Mesenchymal stem cell (in vitro differentiated cells and primary cell): Measurements from ENCODE around the gene SORBS1.

ENCODE experiments used
- DNase-seq: peaks from one replicate; pipeline ENCODE4 v3.0.0-alpha.2; 2013
- H2AFZ ChIP-seq: one replicate; pipeline ENCODE4 v1.6.1; 2013; ENCODE audit warnings: low read depth, mild to moderate bottlenecking, control low read depth, inconsistent platforms, low read length, moderate library complexity
- H2AK5ac ChIP-seq: 2 replicates; pipeline ENCODE4 v1.6.1; 2013; ENCODE audit warnings: low read length, moderate library complexity, mild to moderate bottlenecking, inconsistent platforms; ENCODE audit not compliant: severe bottlenecking
- H2BK120ac ChIP-seq: one replicate; pipeline ENCODE4 v1.6.1; 2013; ENCODE audit warnings: low read depth, mild to moderate bottlenecking, inconsistent platforms, low read length, moderate library complexity
- H2BK12ac ChIP-seq, 2 experiments: one replicate each; pipeline ENCODE4 v1.6.1; 2013; ENCODE audit warnings: inconsistent platforms in 2 of 2, low read length in 2 of 2, mild to moderate bottlenecking in 2 of 2, moderate library complexity in 2 of 2, control low read depth in 1 of 2
- H2BK15ac ChIP-seq: one replicate; pipeline ENCODE4 v1.6.1; 2013; ENCODE audit warnings: mild to moderate bottlenecking, low read depth, inconsistent platforms; ENCODE audit not compliant: poor library complexity, severe bottlenecking
- H2BK5ac ChIP-seq: 2 replicates; pipeline ENCODE4 v1.6.1; 2013; ENCODE audit warnings: low read depth, mild to moderate bottlenecking, low read length, control low read depth, inconsistent platforms; ENCODE audit not compliant: poor library complexity, severe bottlenecking
- H3K14ac ChIP-seq, 2 experiments: one replicate each; pipeline ENCODE4 v1.6.1; 2013; ENCODE audit warnings: inconsistent platforms in 2 of 2, low read length in 2 of 2, control low read depth in 1 of 2, mild to moderate bottlenecking in 1 of 2, moderate library complexity in 1 of 2
- H3K18ac ChIP-seq, 2 experiments: one replicate each; pipeline ENCODE4 v1.6.1; 2013; ENCODE audit warnings: inconsistent platforms in 2 of 2, low read length in 2 of 2, control low read depth in 1 of 2, low read depth in 1 of 2, mild to moderate bottlenecking in 1 of 2
- H3K23ac ChIP-seq, 2 experiments: one replicate each; pipeline ENCODE4 v1.6.1; 2013; ENCODE audit warnings: inconsistent platforms in 2 of 2, low read length in 2 of 2, mild to moderate bottlenecking in 2 of 2, moderate library complexity in 2 of 2, control low read depth in 1 of 2
- H3K27ac ChIP-seq: 2 replicates; pipeline ENCODE4 v1.5.1; 2013; ENCODE audit warnings: mild to moderate bottlenecking, moderate library complexity, low read length, control low read depth, inconsistent platforms; ENCODE audit not compliant: poor library complexity, severe bottlenecking
- H3K27me3 ChIP-seq, 2 experiments: 2 replicates each; pipeline versions ENCODE4 v1.6.1 to v1.7.0; 2013; ENCODE audit warnings: low read length in 2 of 2, mild to moderate bottlenecking in 2 of 2, moderate library complexity in 2 of 2, control low read depth in 1 of 2, inconsistent platforms in 1 of 2; ENCODE audit not compliant: control insufficient read depth in 1 of 2, insufficient read depth in 1 of 2
- H3K36me3 ChIP-seq, 2 experiments: 2 replicates each; pipeline versions ENCODE4 v1.6.1 to v1.7.0; 2013; ENCODE audit warnings: low read length in 2 of 2, control low read depth in 1 of 2, inconsistent platforms in 1 of 2, low read depth in 1 of 2, mild to moderate bottlenecking in 1 of 2; ENCODE audit not compliant: insufficient read depth in 2 of 2, control insufficient read depth in 1 of 2
- H3K4ac ChIP-seq, 2 experiments: one replicate each; pipeline ENCODE4 v1.6.1; 2013; ENCODE audit warnings: inconsistent platforms in 2 of 2, low read length in 2 of 2, mild to moderate bottlenecking in 2 of 2, moderate library complexity in 2 of 2, control low read depth in 1 of 2, low read depth in 1 of 2
- H3K4me1 ChIP-seq: 2 replicates; pipeline ENCODE4 v1.6.1; 2013; ENCODE audit warnings: low read depth, low read length, control low read depth; ENCODE audit not compliant: control insufficient read depth, insufficient read depth
- H3K4me2 ChIP-seq: 2 replicates; pipeline ENCODE4 v1.6.1; 2013; ENCODE audit warnings: low read length, mild to moderate bottlenecking, inconsistent platforms; ENCODE audit not compliant: poor library complexity, severe bottlenecking
- H3K4me3 ChIP-seq, 2 experiments: 2 replicates each; pipeline versions ENCODE4 v1.5.1 to v1.7.0; 2013; ENCODE audit warnings: low read length in 2 of 2, mild to moderate bottlenecking in 2 of 2, control low read depth in 1 of 2, low read depth in 1 of 2; ENCODE audit not compliant: insufficient read depth in 1 of 2
- H3K79me1 ChIP-seq: replicated peaks from 2 replicates; pipeline ENCODE4 v1.6.1; 2013; ENCODE audit warnings: mild to moderate bottlenecking, control low read depth, low read length, inconsistent platforms; ENCODE audit not compliant: poor library complexity, severe bottlenecking
- H3K9ac ChIP-seq: 2 replicates; pipeline ENCODE4 v1.7.0; 2013; ENCODE audit warnings: mild to moderate bottlenecking, low read length, moderate library complexity
- H3K9me3 ChIP-seq: 2 replicates; pipeline ENCODE4 v1.7.0; 2013; ENCODE audit warnings: mild to moderate bottlenecking, low read length; ENCODE audit not compliant: control insufficient read depth
- H4K8ac ChIP-seq: one replicate; pipeline ENCODE4 v1.6.1; 2013; ENCODE audit warnings: inconsistent platforms, mild to moderate bottlenecking, low read length, moderate library complexity
- H4K91ac ChIP-seq: one replicate; pipeline ENCODE4 v1.6.1; 2013; ENCODE audit warnings: mild to moderate bottlenecking, low read length, inconsistent platforms
- WGBS: methylation state at CpG from one replicate; pipeline ENCODE4 v1.1.7; 2013; ENCODE audit warnings: mixed read lengths; 5-methylcytosine and 5-hydroxymethylcytosine counted together

The SORBS1 gene

GRCh38 chr10:95392217-95392584 lies 169.0 kb downstream of the SORBS1 start:
- Histone ChIP-seq H3K4ac (no peak overlapping the region), H3K9ac (no peak overlapping the region), H2BK5ac (no peak overlapping the region), H3K36me3 (peaks cover 0 to 7% of the 10 kb centered on the region in 2 experiments), H3K27me3 (peaks cover 0 to 10% of the 10 kb centered on the region in 2 experiments), H2AFZ (no peak overlapping the region), H2BK12ac (no peak overlapping the region), H2AK5ac (no peak overlapping the region), H4K8ac (no peak overlapping the region), H3K79me1 (no peaks in the 10 kb centered on the region), H2BK120ac (no peak overlapping the region), H4K91ac (no peak overlapping the region), H2BK15ac (no peak overlapping the region), H3K4me3 (no peak overlapping the region), H3K9me3 (no peaks in the 10 kb centered on the region), H3K14ac (no peak overlapping the region), H3K27ac (no peak overlapping the region), H3K4me1 (peaks cover 2% of the 10 kb centered on the region), H3K18ac (no peak overlapping the region), H3K4me2 (no peak overlapping the region), H3K23ac (no peak overlapping the region)
- DNase-seq = no peak
- no CpG with 5 or more reads among the region's 3 CpGs for WGBS

- 34% methylated on average over 4 of the region's 4 CpGs for WGBS
- no peak overlapping the region for H3K4me3 ChIP-seq
- H3K14ac ChIP-seq = no peak overlapping the region
- peaks cover 0 to 10% of the 10 kb centered on the region in 2 experiments for H3K27me3 ChIP-seq
- peak; percentile 48 for DNase-seq
- no peak overlapping the region for H4K91ac ChIP-seq
- H2BK120ac ChIP-seq = no peak overlapping the region
- no peak overlapping the region for H2BK12ac ChIP-seq
- H2AK5ac ChIP-seq = no peak overlapping the region
- H3K27ac ChIP-seq = no peak overlapping the region
- no peak overlapping the region for H2AFZ ChIP-seq
- no peak overlapping the region for H3K4ac ChIP-seq
- no peaks in the 10 kb centered on the region for H3K9me3 ChIP-seq
- H3K4me2 ChIP-seq = no peak overlapping the region
- H4K8ac ChIP-seq = no peak overlapping the region
- H2BK15ac ChIP-seq = no peak overlapping the region
- no peak overlapping the region for H3K23ac ChIP-seq
- no peaks in the 10 kb centered on the region for H3K79me1 ChIP-seq
- H3K18ac ChIP-seq = no peak overlapping the region
- H2BK5ac ChIP-seq = no peak overlapping the region
- peaks cover 2% of the 10 kb centered on the region for H3K4me1 ChIP-seq
- H3K36me3 ChIP-seq = peaks cover 0 to 4% of the 10 kb centered on the region in 2 experiments
- H3K9ac ChIP-seq = no peak overlapping the region
Measured at GRCh38 chr10:95391581-95392216, 169.5 kb downstream of the SORBS1 start.

GRCh38 chr10:95391164-95391563 lies 170.0 kb downstream of the SORBS1 start:
- 67% methylated on average over 1 of the region's 1 CpG for WGBS

GRCh38 chr10:95389982-95390381 lies 171.2 kb downstream of the SORBS1 start:
- 90% methylated on average over 4 of the region's 4 CpGs for WGBS
- H3K9me3 ChIP-seq = no peaks in the 10 kb centered on the region
- H2AK5ac ChIP-seq = no peak overlapping the region
- no peak overlapping the region for H3K23ac ChIP-seq
- H2AFZ ChIP-seq = no peak overlapping the region
- no peak overlapping the region for H3K4me3 ChIP-seq
- H3K14ac ChIP-seq = peak overlapping the region in 1 of 2 experiments; percentile 18
- no peak overlapping the region for H4K8ac ChIP-seq
- no peak overlapping the region for H2BK15ac ChIP-seq
- no peak overlapping the region for H3K18ac ChIP-seq
- H3K9ac ChIP-seq = no peak overlapping the region
- no peak for DNase-seq
- H2BK12ac ChIP-seq = no peak overlapping the region
- H3K4ac ChIP-seq = no peak overlapping the region
- H3K27ac ChIP-seq = no peak overlapping the region
- H3K4me1 ChIP-seq = no peaks in the 10 kb centered on the region
- H2BK5ac ChIP-seq = no peak overlapping the region
- H3K4me2 ChIP-seq = no peak overlapping the region
- H3K36me3 ChIP-seq = no peaks in the 10 kb centered on the region
- peaks cover 0 to 10% of the 10 kb centered on the region in 2 experiments for H3K27me3 ChIP-seq
- H2BK120ac ChIP-seq = no peak overlapping the region
- H3K79me1 ChIP-seq = no peaks in the 10 kb centered on the region
- no peak overlapping the region for H4K91ac ChIP-seq

More at GRCh38 chr10:95391164-95391563, 170.0 kb downstream of the SORBS1 start:
- no peak overlapping the region for H4K8ac ChIP-seq
- H2BK15ac ChIP-seq = no peak overlapping the region
- peaks cover 0 to 10% of the 10 kb centered on the region in 2 experiments for H3K27me3 ChIP-seq
- no peak overlapping the region for H4K91ac ChIP-seq
- no peaks in the 10 kb centered on the region for H3K9me3 ChIP-seq
- H3K4ac ChIP-seq = no peak overlapping the region
- no peak overlapping the region for H3K4me3 ChIP-seq
- no peak overlapping the region for H3K23ac ChIP-seq
- H3K4me1 ChIP-seq = peaks cover 2% of the 10 kb centered on the region
- peaks cover 0 to 4% of the 10 kb centered on the region in 2 experiments for H3K36me3 ChIP-seq
- H2BK120ac ChIP-seq = no peak overlapping the region
- H3K79me1 ChIP-seq = no peaks in the 10 kb centered on the region
- H2AFZ ChIP-seq = no peak overlapping the region
- DNase-seq = no peak
- H3K4me2 ChIP-seq = no peak overlapping the region
- no peak overlapping the region for H2BK12ac ChIP-seq
- H2BK5ac ChIP-seq = no peak overlapping the region
- no peak overlapping the region for H3K27ac ChIP-seq
- no peak overlapping the region for H3K18ac ChIP-seq
- H2AK5ac ChIP-seq = no peak overlapping the region
- H3K14ac ChIP-seq = no peak overlapping the region
- H3K9ac ChIP-seq = no peak overlapping the region
